Left ventricle myocardium superior (tissue), 1 donor: ENCODE data around the gene GPR137B. TPM values are rescaled to one million over a fixed set of nuclear protein-coding genes. Genes with fewer than 3 reads are reported as not detected.
A peak's percentile ranks its signal among the peaks of the same experiment; 100 is the strongest.

Experiments used
- ATAC-seq: fragments of 200-7000 bp; cut with Tn5 transposase; one replicate; pipeline ENCODE4 v1.9.1; 2020; ENCODE audit warnings: mild to moderate bottlenecking, moderate library complexity
- DNase-seq: peaks from one replicate; pipeline ENCODE4 v3.0.0-alpha.2; 2020
- intact Hi-C: fragments of 100-400 bp; cut with micrococcal nuclease; formaldehyde crosslinking; loops from one replicate; pipeline ENCODE4 v1.11.0; 2022
- total RNA-seq: library from RNA; stranded (reverse); fragmentation: NEBNext Ultra II Directional; extraction: Animal tissue kit (Norgen Biotek cat#: 25700); gene quantifications from one replicate; pipeline ENCODE4 v1.2.1, GENCODE V29; 2021
- donor health status: DM: no; HTN: yes; CAD: no; lungs with severe emphysema.

Gene GPR137B
- total RNA-seq, 1 donor from 2014 or later: 31.6 TPM

DNA sequence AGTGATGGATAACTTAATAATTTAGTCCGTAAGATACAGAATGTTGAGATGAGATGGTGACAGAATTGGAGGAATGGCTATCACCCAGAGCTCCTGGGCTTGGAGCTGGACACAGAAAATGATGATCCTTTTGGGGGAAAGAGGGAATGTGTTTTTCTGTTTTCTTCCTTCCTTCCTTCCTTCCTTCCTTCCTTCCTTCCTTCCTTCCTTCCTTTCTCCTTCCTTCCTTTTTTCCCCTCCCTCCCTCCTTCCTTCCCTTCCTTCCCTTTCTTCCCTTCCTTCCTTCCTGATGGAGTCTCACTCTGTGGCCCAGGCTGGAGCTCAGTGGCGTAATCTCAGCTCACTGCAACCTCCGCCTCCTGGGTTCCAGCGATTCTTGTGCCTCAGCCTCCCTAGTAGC is 2.8 kb upstream of the GPR137B start:
- intact Hi-C loops: no loop called here
- ATAC-seq (no peak), DNase-seq (no peak)

DNA sequence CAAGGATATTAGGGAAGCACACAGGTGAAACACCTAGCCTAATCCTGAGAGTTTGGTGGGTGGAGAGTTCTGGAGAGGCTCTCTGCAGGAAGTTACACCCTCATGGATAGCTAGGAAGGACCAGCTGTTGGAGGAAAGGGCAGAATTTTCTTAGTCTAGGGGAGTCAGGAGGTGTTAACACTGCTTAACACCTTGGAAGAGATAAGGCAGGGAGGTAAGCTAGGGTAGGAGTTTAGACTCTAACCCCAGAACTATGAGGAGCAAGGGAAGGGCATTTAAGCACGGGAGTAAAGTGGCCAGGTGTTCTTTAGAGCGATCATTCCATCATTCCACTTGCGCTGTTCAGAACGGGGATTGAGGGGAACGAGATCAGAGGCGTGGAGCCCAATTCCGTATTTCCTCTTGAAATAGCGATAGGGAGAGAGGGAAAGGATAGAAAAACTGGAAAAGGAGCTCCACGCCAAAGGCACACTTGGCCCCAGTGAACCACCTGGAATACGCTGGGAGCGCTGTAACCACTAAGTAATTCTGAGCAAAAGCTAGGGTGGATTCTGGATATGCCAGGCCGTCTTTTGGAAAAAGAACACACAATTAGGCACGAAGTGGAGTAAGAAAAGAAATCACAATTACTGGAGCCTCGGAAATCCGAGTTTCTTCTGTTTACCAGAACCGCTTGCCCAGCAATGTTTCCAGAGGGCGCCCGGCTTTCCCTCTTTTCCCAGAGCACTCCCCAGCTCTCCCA is 1.5 kb upstream of the GPR137B start:
- intact Hi-C loops: no loop called here
- DNase-seq (no peak), ATAC-seq (no peak)

DNA sequence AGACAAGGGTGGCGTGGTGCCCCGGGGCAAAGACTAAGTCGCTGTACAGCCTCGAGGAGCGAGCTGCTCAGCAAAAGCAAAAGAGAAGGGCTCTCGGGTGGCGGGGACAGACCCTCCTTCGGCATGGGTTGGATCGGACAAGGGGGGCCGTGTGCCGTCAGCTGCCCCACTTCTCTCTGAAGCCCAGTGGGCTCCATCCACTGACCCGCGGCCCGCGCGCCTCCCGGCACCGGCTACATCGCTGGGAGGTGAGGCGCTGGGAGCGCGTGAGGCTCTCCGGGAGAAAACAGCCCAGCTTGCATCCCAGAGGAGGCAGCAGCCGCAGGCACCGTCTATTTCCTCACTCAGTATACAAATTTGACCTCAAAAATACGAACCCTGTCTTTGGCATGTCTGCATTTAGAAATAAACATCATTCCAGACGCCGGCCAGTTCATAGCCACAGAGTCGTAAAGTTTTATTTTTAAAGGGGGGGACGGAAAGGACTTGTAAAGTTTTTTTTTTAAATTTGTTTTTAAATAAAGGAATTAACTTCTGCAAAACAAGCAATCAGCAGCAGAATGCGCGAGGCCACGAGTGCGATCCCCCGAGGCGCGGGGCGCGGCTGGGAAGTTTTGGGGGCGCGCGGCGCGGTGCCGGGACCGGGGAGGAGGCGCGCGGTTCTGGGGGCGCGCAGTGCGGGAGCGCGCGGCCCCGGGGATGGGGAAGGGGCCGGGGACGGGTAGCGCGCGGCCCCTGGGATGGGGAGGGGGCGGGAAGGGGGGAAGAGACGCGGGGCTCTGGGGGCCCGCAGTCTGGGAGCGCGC is 689 bp upstream of the GPR137B start:
- intact Hi-C loops: no loop called here
- ATAC-seq (peak; percentile 47), DNase-seq (peak; percentile 56)

DNA sequence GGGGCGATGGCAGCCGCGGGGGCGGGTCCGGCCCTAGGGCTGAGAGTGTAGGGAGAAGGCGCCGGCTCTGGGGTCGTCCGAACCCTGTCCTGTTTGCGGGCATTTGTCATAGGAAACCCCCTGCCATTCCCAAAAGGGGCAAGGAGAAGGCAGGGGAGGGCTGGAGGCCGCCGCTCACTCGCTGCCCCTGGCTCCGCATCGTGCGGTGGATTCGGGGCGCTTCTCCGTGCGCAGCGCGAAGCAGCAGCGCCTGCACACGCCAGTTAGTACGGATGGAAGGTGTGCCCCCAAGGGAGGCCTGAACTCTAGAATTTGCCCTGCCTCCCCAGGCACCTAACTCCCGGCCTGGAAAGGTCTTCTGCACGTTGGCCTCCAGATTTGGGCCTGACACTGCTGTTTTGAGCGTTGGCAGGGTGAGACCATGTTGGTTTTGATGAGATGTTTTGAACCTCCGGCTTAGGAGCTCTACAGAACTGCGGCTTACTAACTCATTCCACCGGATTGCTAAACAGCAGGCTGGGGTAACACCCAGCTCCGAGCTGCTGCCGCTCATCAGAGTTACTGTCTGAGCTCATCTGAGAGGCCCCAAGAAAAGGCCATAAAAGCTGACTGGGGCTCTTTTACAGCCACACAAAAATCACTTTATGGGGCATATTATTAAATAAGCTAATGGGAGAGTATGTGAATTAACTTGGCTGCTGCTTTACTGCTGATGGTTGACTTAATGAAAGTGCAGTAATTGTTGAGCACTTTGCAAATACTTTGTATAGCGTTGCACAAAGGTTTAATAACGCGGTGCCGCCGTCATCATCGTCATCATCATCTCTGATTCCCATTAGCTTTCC is 987 bp downstream of the GPR137B start:
- DNase-seq: no peak
- intact Hi-C loops: no loop called here

DNA sequence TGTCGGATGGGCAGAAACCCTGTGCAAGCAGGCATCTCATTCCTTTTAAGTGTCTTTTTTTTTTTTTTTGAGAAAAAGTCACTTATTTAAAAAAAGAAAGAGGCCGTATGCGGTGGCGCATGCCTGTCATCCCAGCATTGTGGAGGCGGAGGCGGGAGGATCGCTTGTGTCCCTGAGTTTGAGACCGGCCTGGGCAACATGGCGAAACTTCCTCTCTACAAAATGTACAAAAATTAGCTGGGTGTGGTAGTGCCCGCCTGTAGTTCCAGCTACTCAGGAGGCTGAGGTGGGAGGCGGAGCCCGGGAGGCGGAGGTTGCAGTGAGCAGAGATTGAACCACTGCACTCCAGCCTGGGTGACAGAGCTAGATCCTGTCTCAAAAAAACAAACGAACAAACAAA is 1.7 kb downstream of the GPR137B start:
- DNase-seq: no peak
- ATAC-seq: no peak
- intact Hi-C loops: no loop called here

More for the DNA sequence above, 987 bp downstream of the GPR137B start:
- peak; percentile 29 for ATAC-seq

DNA sequence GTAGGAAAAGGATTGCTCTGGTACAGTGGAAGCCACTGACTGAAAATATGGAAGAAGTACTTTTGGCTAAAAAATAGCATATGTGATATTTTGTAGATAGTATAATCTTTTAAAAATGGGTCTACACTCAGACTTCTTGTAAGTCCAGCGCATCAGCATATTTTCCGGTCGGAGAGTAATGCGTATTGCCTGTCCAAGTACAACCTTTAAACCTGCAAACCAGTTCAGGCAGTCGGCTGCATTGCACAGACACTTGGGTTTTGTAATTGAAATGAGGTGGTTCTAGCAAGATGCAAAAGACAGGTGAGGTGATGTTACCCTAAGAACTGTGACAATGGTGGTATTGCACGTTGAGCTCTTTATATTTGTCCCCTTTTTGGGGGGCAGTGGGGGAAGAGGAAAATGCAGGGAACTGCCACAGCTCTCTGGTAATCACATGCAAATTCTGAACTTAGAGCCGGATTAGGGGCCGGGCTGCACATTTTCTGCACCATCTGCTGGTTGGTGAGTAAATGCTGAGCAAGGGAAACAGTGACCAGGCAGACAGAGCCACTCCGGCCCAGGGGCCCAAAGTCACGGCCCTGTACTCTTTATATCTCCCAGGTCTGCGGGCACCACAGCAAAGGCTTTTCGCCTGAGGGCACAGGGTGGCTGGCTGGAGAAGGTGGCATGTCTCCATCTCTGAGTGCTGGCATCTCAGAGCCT is 2.3 kb downstream of the GPR137B start:
- ATAC-seq (peak; percentile 56), DNase-seq (peak; percentile 61)
- intact Hi-C loops: no loop called here

DNA sequence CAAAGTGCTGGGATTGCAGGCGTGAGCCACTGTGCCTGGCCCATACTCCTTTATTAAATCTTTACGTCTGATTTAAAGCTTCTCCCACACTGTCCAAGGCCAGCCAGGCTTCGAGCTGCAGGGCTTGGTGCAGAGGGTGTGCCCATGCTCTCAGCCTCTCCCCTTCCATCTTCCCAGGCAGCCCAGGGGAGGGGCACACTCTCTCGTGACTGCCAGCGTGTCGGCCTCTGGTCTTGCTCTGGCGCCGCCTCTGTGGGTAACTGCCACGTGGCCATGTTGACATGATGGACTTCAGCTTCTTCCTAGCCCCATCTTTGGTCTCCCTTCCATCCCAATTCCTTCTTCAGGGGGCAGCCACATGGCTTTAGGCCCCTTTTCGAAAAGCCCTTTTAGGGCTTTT is 4.7 kb downstream of the GPR137B start:
- DNase-seq (peak; percentile 51), ATAC-seq (peak; percentile 4)
- intact Hi-C loops: no loop called here

DNA sequence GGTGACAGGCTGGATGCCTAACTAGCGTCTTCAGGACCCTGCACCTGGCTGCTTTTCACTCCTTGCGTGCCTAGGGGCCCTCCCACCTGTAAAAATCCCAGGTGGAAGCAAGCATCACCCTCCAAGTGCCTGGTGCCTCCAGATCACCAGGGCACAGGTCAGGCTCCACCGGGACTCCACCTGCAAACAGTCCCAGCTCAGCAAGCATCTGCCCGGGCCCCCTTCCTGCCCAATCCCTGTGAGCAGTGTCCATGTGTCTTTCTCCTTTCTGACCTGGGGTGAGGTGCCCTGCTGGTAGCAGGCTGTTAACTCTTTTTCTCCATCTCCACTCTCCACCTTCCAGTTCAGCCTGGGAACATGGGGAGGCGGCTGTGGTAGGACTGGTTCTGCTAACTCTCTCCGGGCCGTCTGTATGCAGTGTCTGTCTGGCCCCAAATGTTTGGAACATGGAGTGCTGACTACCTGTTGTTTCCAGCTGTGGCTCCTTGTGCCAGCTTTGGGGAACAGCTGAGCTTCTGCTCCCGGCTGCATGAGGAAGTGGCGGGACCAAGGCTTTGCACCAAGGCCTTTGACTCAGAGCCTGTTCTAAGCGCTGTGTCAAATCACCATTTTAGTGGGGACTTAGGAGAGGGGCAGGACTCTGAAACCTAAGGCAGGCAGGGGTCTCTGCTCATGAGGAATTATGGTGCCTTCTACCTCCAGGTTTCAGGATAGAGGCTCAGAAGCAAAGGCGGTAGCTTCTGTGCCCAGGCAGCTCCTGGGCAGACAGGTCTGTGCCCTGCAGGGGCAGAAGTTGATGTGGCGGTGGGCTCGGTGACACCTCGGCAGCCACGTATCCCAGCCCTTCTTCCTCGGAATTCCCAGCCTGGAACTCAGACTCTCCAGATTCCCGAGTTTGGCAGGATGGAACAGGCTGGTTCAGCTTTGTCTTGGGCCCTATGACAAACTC is 5.5 kb downstream of the GPR137B start:
- DNase-seq (no peak), ATAC-seq (no peak)
- intact Hi-C loops: no loop called here

DNA sequence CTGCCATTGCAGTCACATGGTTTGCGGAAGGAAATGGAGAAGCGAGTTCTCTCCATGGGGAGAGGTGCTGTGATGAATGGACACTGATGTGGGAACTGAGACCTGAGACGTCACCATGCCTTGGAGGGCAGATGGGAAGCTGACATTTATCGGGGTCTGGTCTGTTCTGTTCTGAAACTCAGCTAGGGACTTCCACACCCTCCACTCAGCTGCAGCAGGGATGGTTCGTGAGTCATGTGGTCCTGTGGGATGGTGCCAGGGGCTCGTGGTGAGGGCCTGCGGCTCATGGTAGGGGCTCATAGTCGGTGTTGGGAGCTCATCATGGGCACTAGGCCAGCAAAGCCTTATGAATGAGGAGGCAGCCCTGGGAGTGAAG is 6.1 kb downstream of the GPR137B start:
- ATAC-seq (no peak), DNase-seq (no peak)
- intact Hi-C loops: no loop called here

DNA sequence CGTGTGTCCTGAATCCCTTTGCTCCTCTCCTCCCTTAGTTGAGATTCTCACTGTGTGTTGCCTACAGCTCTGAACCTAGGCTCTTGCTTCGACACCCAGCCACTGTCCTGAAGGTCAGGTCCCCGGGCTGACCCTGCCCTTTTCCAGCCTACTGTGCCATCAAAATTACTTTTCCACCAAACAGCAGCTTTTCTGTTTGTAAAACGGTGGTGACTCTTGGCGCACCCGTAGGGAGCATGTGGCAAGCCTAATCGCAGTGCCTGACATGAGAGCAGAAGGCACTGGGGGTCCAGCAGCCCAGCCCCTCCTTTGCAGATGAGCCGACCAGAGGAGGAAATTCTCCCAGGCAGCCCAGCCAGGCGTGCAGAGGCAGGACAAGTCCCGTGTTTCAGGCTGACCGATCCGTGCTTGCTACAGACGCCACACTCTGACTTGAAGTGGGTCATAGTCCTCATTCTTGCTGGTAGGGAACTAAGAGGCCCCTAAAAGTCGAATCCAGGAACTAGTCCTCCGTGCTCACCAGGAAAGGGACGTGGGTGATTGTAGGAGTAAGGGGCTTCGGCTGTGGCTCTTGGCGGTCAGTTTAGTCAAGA is 6.8 kb downstream of the GPR137B start:
- intact Hi-C loops: no loop called here
- DNase-seq: no peak
- ATAC-seq: no peak

DNA sequence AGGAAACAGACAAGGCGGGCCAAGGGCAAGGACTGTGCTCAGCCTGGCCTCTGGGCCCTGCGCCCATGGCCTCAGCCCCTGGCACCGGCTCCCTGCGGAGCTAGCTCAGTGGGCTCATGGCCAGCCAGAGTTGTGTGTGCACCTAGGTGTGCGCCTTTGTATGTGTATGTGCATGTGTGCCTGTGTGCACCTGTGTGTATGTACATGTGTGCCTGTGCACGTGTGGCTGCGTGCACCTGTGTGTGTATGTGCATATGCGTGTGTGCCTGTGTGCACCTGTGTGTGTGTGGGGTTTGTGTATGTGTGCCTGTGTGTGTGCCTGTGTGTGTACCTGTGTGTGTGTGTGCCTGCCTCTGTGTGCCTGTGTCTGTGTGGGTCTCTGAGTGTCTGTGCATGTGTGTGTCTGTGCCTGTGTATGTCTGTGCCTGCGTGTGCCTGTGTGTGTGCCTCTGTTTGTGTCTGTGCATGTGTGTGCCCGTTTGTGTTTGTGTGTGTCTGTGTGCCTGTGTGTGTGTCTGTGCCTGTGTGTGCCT is 7.4 kb downstream of the GPR137B start:
- DNase-seq (peak; percentile 85), ATAC-seq (peak; percentile 71)
- intact Hi-C loops: no loop called here

DNA sequence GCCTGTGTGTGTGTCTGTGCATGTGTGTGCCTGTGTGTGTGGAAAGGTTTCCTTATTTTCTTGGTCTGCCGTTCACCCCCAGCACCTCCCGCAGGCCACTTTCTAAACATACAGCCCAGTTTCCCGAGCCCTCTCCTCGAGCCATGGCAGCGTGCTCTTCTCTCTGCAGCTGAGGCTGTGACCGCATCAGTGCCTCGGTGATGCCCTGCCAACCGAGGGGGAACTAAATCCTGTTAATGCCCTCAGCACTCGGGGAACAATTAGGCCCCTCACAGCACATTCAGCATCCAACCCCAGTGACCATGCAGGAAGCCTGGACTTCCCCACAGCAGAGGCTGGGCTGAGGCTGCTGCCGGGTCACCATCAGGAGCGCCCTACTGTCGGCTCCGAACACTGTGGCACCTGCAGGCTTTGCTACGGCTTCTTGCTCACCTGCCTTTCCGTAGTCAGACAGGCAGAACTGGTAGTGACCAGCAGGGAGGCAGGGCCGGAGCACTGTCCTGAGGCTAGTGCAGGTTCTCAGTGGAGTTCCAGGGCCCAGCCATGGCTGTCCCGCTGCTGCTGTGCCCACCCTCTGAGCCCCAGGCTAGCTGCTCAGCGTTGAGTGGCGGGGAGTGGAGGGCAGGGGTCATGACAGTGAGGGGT is 8.1 kb downstream of the GPR137B start:
- DNase-seq: no peak
- intact Hi-C loops: no loop called here
- no peak for ATAC-seq

DNA sequence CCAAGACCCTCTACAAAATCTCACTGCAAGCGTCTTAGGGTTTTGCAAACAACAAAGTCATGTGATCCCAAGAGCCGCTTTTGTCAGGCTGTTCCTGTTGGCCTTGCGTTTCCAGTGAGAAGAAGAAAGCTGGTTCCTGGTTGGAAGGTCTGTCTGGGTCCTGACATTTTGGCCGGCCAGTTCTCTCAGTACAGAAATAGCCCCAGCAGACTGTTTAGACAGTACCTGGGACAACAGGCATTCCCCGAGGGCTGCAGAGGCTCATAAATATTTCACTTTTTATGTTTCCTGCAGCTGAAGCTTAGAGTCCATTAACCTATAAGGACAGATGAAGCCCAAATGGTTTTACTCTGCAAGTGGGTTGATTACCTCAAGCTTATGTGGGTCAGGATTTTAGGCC is 8.6 kb downstream of the GPR137B start:
- ATAC-seq (peak; percentile 49), DNase-seq (no peak)
- intact Hi-C loops: no loop called here

DNA sequence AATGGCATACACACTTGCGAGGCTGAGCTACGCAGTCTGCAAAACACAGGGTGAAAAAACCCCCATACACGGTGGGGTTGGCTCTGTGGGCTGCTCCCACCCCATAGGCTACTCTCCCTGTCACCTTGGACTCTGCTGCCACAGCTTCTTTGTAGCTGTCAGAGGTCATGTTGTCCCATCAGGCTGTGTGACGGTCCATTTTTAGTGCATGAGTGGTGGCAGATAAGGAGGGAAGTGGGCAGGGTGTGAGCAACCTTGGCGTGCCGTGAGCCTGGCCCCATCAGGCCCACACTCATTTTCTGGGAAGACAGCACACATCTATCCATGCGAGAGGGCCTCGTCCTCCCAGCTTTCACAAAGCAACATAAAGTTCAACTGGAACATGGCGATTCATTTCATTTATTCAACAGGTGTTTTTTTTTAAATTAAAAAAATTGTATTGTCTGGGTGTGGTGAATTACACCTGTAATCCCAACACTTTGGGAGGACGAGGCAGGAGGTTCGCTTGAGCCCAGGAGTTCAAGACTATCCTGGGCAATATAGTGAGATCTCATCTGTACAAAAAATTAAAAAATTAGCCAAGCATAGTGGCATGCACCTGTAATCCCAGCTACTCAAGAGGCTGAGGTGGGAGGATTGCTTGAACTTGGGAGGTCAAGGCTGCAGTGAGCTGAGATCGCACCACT is 9.5 kb downstream of the GPR137B start:
- ATAC-seq (peak; percentile 88), DNase-seq (peak; percentile 68)
- intact Hi-C loops: no loop called here

DNA sequence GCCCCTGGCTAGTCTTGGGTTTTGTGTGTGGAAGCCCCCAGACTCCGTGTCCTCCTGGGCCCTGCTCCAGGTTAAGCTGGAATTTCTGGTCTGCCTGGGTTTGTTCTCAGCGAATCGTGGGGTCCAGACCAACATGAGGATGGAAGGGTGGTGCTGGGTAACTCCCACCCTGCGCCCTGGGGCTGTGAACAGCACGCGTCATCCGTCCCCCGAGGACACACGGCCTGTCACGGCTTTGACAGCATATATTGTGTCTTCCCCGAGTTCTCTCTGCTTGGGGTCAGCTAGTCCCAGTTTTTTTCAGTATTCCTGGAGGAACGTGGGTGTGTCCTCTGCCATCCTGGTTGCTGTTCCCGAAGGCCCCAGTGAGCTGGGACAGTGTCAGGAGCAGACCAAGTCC is 11.8 kb downstream of the GPR137B start:
- intact Hi-C loops: no loop called here
- ATAC-seq: no peak
- no peak for DNase-seq

DNA sequence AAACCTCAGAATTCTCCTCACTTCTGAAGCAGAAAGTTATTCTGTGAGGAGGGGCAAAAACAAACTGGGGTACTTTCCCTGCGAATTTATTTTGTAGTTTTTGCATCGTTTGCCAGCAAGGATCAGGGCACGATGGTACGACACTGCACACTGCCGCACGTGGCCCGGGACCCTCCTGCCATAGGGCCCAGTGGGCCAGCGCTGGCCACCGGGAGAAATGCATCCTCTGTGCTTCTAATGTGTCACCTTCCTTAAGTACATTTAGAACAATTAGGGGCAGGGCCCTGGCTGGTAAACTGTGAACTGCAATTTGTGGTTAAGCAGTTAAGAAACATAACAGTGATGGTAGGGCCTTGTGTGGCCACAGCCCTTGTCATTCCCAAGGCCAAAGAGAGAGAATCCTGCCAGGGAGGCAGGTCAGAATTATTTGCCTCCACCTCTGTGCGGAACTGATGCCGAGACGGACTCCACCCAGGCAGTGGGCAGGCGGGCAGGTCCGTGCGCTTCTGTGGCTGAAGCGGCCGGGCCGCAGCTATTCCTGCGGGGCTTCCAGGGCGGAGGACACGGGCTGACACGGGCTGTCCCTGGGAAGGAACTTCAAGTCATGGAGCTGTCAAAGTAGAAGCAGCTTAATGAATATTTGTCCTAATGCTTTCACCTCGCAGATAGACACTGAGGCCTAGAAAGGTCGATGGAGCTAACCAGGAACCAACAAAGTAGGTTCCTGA is 12.5 kb downstream of the GPR137B start:
- DNase-seq: no peak
- ATAC-seq: no peak
- intact Hi-C loops: no loop called here
